Astrocyte (in vitro differentiated cells and primary cell): ENCODE results near the gene SFT2D1. TPM values are rescaled to one million over a fixed set of nuclear protein-coding genes. Genes with fewer than 3 reads are reported as not detected.

Source experiments
- DNase-seq: peaks from one replicate; pipeline ENCODE4 v3.0.0-alpha.2; 2010; ENCODE audit warnings: low read depth
- FAIRE-seq: peaks from 2 replicates; lab custom pipeline; 2011; peaks lifted over from hg19 to GRCh38; lab: Jason Lieb, UNC
- H2AFZ ChIP-seq: 2 replicates; pipeline ENCODE4 v1.6.0; 2012; ENCODE audit warnings: low read depth, low read length, inconsistent platforms
- H3K27ac ChIP-seq: 2 replicates; pipeline ENCODE4 v1.5.1; 2011; ENCODE audit warnings: low read depth, low read length, inconsistent platforms
- H3K27me3 ChIP-seq: 2 replicates; pipeline ENCODE4 v1.6.0; 2011; ENCODE audit warnings: low read length, inconsistent platforms; ENCODE audit not compliant: insufficient read depth
- H3K36me3 ChIP-seq: 2 replicates; pipeline ENCODE4 v1.5.1; 2011; ENCODE audit warnings: low read length, inconsistent platforms; ENCODE audit not compliant: insufficient read depth
- H3K4me1 ChIP-seq: 2 replicates; pipeline ENCODE4 v1.5.1; 2011; ENCODE audit warnings: low read length, inconsistent platforms; ENCODE audit not compliant: insufficient read depth
- H3K4me2 ChIP-seq: 2 replicates; pipeline ENCODE4 v1.6.0; 2012; ENCODE audit warnings: low read length, inconsistent platforms
- H3K4me3 ChIP-seq: 2 replicates; pipeline ENCODE4 v1.5.1; 2011; ENCODE audit warnings: low read depth, mild to moderate bottlenecking, low read length, inconsistent platforms; ENCODE audit not compliant: insufficient read depth
- H3K79me2 ChIP-seq: 2 replicates; pipeline ENCODE4 v1.6.0; 2012; ENCODE audit warnings: mild to moderate bottlenecking, low read length, inconsistent platforms; ENCODE audit not compliant: insufficient read depth
- H3K9ac ChIP-seq: 2 replicates; pipeline ENCODE4 v1.6.0; 2012; ENCODE audit warnings: mild to moderate bottlenecking, low read length, inconsistent platforms
- H3K9me3 ChIP-seq: 2 replicates; pipeline ENCODE4 v1.5.1; 2012; ENCODE audit warnings: low read depth, mild to moderate bottlenecking, low read length, inconsistent platforms; ENCODE audit not compliant: insufficient read depth
- H4K20me1 ChIP-seq: 2 replicates; pipeline ENCODE4 v1.6.0; 2012; ENCODE audit warnings: low read length, inconsistent platforms; ENCODE audit not compliant: insufficient read depth
- H3K27ac Mint-ChIP-seq: one replicate; pipeline ENCODE4 v1.8.0; 2021; ENCODE audit warnings: mild to moderate bottlenecking, mixed read lengths; ENCODE audit not compliant: unreplicated experiment
- H3K27me3 Mint-ChIP-seq: one replicate; pipeline ENCODE4 v1.8.0; 2021; ENCODE audit warnings: low read depth, mixed read lengths; ENCODE audit not compliant: unreplicated experiment
- H3K36me3 Mint-ChIP-seq: one replicate; pipeline ENCODE4 v1.8.0; 2021; ENCODE audit warnings: low read depth, mixed read lengths; ENCODE audit not compliant: unreplicated experiment
- H3K4me1 Mint-ChIP-seq: one replicate; pipeline ENCODE4 v1.8.0; 2021; ENCODE audit warnings: low read depth, mixed read lengths; ENCODE audit not compliant: unreplicated experiment
- H3K4me3 Mint-ChIP-seq: one replicate; pipeline ENCODE4 v1.8.0; 2021; ENCODE audit warnings: mild to moderate bottlenecking, moderate library complexity, mixed read lengths; ENCODE audit not compliant: unreplicated experiment
- H3K9me3 Mint-ChIP-seq: one replicate; pipeline ENCODE4 v1.8.0; 2021; ENCODE audit warnings: mild to moderate bottlenecking, mixed read lengths; ENCODE audit not compliant: unreplicated experiment
- EZH2 ChIP-seq: IDR thresholded peaks from 2 replicates; pipeline ENCODE4 v1.6.1; 2012; ENCODE audit warnings: mild to moderate bottlenecking, low read length, inconsistent platforms; ENCODE audit not compliant: insufficient read depth
- total RNA-seq: library from RNA; stranded (reverse); gene quantifications from 2 replicates; pipeline ENCODE4 v1.2.1, GENCODE V29; 2021
- TF ChIP-seq, protein P1 (sequence below): IDR thresholded peaks from 2 replicates; pipeline ENCODE4 v1.5.1; 2011; ENCODE audit warnings: low read depth, mild to moderate bottlenecking, inconsistent platforms, low read length, moderate library complexity; ENCODE audit not compliant: insufficient read depth

Gene SFT2D1
- total RNA-seq, 1 donor from 2014 or later = 63.9 TPM

DNA sequence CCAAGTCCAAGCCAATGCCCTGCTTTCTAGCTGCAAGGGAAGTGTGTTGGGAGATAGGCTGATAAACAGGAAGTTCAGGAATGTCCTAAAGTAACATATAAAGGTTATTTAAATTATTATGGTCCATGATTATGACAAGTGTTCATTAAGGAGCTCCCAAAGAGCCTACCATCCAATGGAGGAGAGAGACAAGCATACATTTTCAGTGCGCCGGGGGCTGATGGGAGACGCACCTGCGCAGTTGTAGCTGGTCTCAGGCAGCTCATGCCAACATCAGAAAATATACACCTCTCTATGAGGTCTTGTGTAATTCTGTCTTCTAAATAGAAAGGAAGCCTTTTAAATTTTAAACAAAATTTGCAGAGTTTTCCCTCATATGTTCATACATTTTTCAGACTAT, 12.6 kb upstream of the SFT2D1 start:
- Mint-ChIP-seq H3K27ac (no peak overlapping the region), H3K9me3 (peaks cover 16% of the 10 kb centered on the region), H3K36me3 (peaks cover 3% of the 10 kb centered on the region), H3K27me3 (no peaks in the 10 kb centered on the region), H3K4me1 (peaks cover 3% of the 10 kb centered on the region), H3K4me3 (no peak overlapping the region)
- Histone ChIP-seq H3K9me3 (no peaks in the 10 kb centered on the region), H3K4me2 (no peak overlapping the region), H2AFZ (no peak overlapping the region), H3K4me3 (no peak overlapping the region), H3K27me3 (no peaks in the 10 kb centered on the region), H3K79me2 (no peaks in the 10 kb centered on the region), H3K4me1 (no peaks in the 10 kb centered on the region), H3K9ac (no peak overlapping the region), H3K36me3 (no peaks in the 10 kb centered on the region), H4K20me1 (no peaks in the 10 kb centered on the region), H3K27ac (no peak overlapping the region)
- DNase-seq (no peak), FAIRE-seq (no peak)
- no peak for TF ChIP-seq EZH2
- TF ChIP-seq, protein P1, sequence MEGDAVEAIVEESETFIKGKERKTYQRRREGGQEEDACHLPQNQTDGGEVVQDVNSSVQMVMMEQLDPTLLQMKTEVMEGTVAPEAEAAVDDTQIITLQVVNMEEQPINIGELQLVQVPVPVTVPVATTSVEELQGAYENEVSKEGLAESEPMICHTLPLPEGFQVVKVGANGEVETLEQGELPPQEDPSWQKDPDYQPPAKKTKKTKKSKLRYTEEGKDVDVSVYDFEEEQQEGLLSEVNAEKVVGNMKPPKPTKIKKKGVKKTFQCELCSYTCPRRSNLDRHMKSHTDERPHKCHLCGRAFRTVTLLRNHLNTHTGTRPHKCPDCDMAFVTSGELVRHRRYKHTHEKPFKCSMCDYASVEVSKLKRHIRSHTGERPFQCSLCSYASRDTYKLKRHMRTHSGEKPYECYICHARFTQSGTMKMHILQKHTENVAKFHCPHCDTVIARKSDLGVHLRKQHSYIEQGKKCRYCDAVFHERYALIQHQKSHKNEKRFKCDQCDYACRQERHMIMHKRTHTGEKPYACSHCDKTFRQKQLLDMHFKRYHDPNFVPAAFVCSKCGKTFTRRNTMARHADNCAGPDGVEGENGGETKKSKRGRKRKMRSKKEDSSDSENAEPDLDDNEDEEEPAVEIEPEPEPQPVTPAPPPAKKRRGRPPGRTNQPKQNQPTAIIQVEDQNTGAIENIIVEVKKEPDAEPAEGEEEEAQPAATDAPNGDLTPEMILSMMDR = no peak

DNA sequence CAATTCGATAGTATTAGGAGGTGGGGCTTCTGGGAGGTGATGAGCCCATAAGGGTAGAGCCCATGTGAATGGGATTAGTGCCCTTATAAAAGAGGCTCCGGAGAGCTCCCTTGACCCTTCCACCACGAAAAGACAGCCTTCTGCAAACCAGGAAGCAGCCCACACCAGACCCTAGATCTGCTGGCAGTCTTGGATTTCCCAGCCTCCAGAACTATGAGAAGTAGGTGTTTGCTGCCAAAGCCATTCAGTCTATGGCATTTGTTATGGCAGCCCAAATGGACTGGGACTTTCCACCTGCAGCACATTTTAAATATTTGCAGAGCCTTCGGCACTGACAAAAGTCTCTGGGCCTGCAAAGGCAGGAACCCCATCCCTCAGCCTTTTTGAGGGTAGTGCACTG, 11.8 kb upstream of the SFT2D1 start:
- Histone ChIP-seq H3K9me3 (no peaks in the 10 kb centered on the region), H3K9ac (no peak overlapping the region), H3K27ac (no peak overlapping the region), H3K36me3 (no peaks in the 10 kb centered on the region), H3K27me3 (no peaks in the 10 kb centered on the region), H3K4me3 (no peak overlapping the region), H4K20me1 (no peaks in the 10 kb centered on the region), H3K79me2 (no peaks in the 10 kb centered on the region), H3K4me1 (no peaks in the 10 kb centered on the region), H3K4me2 (no peak overlapping the region), H2AFZ (no peak overlapping the region)
- Mint-ChIP-seq H3K36me3 (peaks cover 10% of the 10 kb centered on the region), H3K4me3 (no peak overlapping the region), H3K27me3 (no peaks in the 10 kb centered on the region), H3K4me1 (no peaks in the 10 kb centered on the region), H3K27ac (no peak overlapping the region), H3K9me3 (peaks cover 16% of the 10 kb centered on the region)
- no peak for FAIRE-seq
- DNase-seq = no peak
- TF ChIP-seq, protein P1 = no peak
- TF ChIP-seq EZH2 = no peak

DNA sequence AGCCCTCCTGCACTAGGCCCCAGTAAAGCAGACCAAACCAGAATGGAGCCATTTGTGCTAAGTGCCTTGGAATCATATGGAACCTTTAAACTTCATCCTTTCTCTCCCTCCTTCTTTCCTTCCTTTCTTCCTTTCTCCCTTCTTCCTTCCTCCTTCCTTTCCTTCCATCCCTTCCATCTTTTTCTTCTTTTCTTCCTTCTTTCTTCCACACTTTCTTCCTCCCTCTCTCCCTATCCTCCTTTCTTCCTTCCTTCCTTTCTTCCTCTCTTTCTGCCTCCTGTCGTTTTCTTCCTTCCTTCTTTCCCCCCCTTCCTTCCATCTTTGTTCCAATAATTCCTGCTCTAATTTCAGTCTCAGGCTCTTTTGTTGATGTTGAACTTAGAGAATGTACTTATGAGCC, 11.2 kb upstream of the SFT2D1 start:
- Histone ChIP-seq H3K4me3 (no peak overlapping the region), H3K79me2 (no peaks in the 10 kb centered on the region), H3K9ac (no peak overlapping the region), H2AFZ (no peak overlapping the region), H3K27ac (no peak overlapping the region), H3K4me1 (no peaks in the 10 kb centered on the region), H3K9me3 (no peaks in the 10 kb centered on the region), H3K4me2 (no peak overlapping the region), H4K20me1 (no peaks in the 10 kb centered on the region), H3K36me3 (no peaks in the 10 kb centered on the region), H3K27me3 (no peaks in the 10 kb centered on the region)
- Mint-ChIP-seq H3K4me1 (no peaks in the 10 kb centered on the region), H3K27ac (no peak overlapping the region), H3K9me3 (peaks cover 17% of the 10 kb centered on the region), H3K27me3 (no peaks in the 10 kb centered on the region), H3K4me3 (no peak overlapping the region), H3K36me3 (peaks cover 10% of the 10 kb centered on the region)
- FAIRE-seq (no peak), DNase-seq (no peak)
- TF ChIP-seq EZH2 = no peak
- TF ChIP-seq, protein P1 = no peak
